Panc1 (cell line): ENCODE measurements around the gene CDSN. TPM values are rescaled to one million over a fixed set of nuclear protein-coding genes. Genes with fewer than 3 reads are reported as not detected.

Source experiments
- ATAC-seq: fragments of 200-7000 bp; cut with Tn5 transposase; 2 replicates; pipeline ENCODE4 v1.9.1; 2020; ENCODE audit warnings: mild to moderate bottlenecking, moderate library complexity
- BruUV-seq: library from RNA; stranded (reverse); fragments of 400-500 nt; replicated peaks from 2 replicates; lab custom pipeline; 2021; lab: Mats Ljungman, UMichigan
- CTCF ChIA-PET: fragments of 300-600 bp; sonication (Branson Sonifier 250); formaldehyde crosslinking; loops from one replicate; lab custom pipeline; 2022; ENCODE audit warnings: antibody characterized with exemption; lab: Charles Lee
- POLR2A ChIA-PET: fragments of 300-600 bp; sonication (Branson Sonifier 250); formaldehyde crosslinking; loops from one replicate; lab custom pipeline; 2022; ENCODE audit warnings: antibody characterized with exemption; lab: Charles Lee
- DNase-seq: peaks from one replicate; pipeline ENCODE4 v3.0.0-alpha.2; 2010; ENCODE audit warnings: low read depth, low spot score
- H3K27ac ChIP-seq: 2 replicates; pipeline ENCODE4 v1.5.1; 2011; ENCODE audit warnings: mild to moderate bottlenecking, low read length, inconsistent platforms
- H3K27me3 ChIP-seq: fragments of 200-500 bp; sonication (Bioruptor generic); 2 replicates; pipeline ENCODE4 v1.6.0; 2014; ENCODE audit warnings: low read length, inconsistent platforms; ENCODE audit not compliant: control insufficient read depth, insufficient read depth
- H3K36me3 ChIP-seq: fragments of 200-500 bp; sonication (Bioruptor generic); 2 replicates; pipeline ENCODE4 v1.5.1; 2014; ENCODE audit warnings: inconsistent platforms, mild to moderate bottlenecking, low read length, moderate library complexity; ENCODE audit not compliant: control insufficient read depth, insufficient read depth
- H3K4me1 ChIP-seq: 2 replicates; pipeline ENCODE4 v1.5.1; 2011; ENCODE audit warnings: inconsistent platforms, mild to moderate bottlenecking, low read length, moderate library complexity; ENCODE audit not compliant: control insufficient read depth, insufficient read depth
- H3K4me3 ChIP-seq, 2 experiments: 2 replicates each; pipeline ENCODE4 v1.5.1; 2011 to 2012; ENCODE audit warnings: low read depth in 2 of 2, low read length in 2 of 2, mild to moderate bottlenecking in 2 of 2, inconsistent platforms in 1 of 2, moderate library complexity in 1 of 2
- H3K9me3 ChIP-seq: fragments of 200-500 bp; sonication (Bioruptor generic); 2 replicates; pipeline ENCODE4 v1.5.1; 2014; ENCODE audit warnings: low read depth, mild to moderate bottlenecking, inconsistent platforms, low read length, moderate library complexity; ENCODE audit not compliant: control insufficient read depth, insufficient read depth
- POLR2AphosphoS5 ChIP-seq: IDR thresholded peaks from 2 replicates; pipeline ENCODE4 v1.6.1; 2012; ENCODE audit warnings: mild to moderate bottlenecking, low read depth, low read length, moderate library complexity
- SIN3A ChIP-seq: IDR thresholded peaks from 2 replicates; pipeline ENCODE4 v1.6.1; 2012; ENCODE audit warnings: low read depth, mild to moderate bottlenecking, low read length, moderate library complexity, borderline replicate concordance; ENCODE audit not compliant: insufficient read depth
- TCF7L2 ChIP-seq: IDR thresholded peaks from 2 replicates; pipeline ENCODE4 v1.6.1; 2011; ENCODE audit warnings: mild to moderate bottlenecking, low read depth, low read length, inconsistent platforms
- in situ Hi-C: cut with HindIII; loops from 2 replicates; pipeline ENCODE4 v1.10.0; 2016; ENCODE audit warnings: low sequenced_read_pairs, low pct_unique_long_range_greater_than_20kb
- intact Hi-C: fragments of 100-400 bp; cut with micrococcal nuclease; formaldehyde crosslinking; loops from one replicate; pipeline ENCODE4 v1.10.0; 2022; ENCODE audit not compliant: unreplicated experiment
- total RNA-seq: library from RNA; stranded (reverse); gene quantifications from one replicate; pipeline ENCODE4 v1.2.1, GENCODE V29; 2021; ENCODE audit not compliant: unreplicated experiment
- TF ChIP-seq, protein P1 (sequence below): fragments of 450-650 bp; IDR thresholded peaks from 2 replicates; pipeline ENCODE4 v1.5.1; 2017; ENCODE audit warnings: mild to moderate bottlenecking
- TF ChIP-seq, protein P2 (sequence below), 2 experiments: IDR thresholded peaks; 2 replicates each; pipeline ENCODE4 v1.6.1; 2011 to 2012; ENCODE audit warnings: low read depth in 2 of 2, control low read depth in 1 of 2, low read length in 1 of 2, mild to moderate bottlenecking in 1 of 2, moderate library complexity in 1 of 2; ENCODE audit not compliant: insufficient read depth in 1 of 2

CDSN gene
- total RNA-seq, 1 experiment from 2014 or later: not detected

DNA sequence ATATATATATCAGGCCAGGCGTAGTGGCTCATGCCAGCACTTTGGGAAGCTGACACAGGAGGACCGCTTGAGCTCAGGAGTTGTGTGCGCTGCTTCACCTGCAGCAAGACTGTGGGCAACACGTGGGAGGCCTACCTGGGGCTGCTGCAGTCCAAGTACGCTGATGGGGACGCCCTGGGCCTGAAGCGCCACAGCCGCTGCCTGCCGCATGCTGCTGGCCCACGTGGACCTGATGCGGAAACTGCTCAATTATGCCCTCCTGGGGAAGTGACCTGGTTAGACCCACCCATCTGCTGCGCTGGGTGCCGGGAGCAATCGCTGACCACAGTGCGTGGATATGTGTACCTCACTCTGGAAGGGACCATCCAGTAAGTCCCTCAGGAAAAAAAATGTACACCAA, 20.4 kb upstream of the CDSN start:
- intact Hi-C loops: no loop called here
- CTCF ChIA-PET: no interaction called here

DNA sequence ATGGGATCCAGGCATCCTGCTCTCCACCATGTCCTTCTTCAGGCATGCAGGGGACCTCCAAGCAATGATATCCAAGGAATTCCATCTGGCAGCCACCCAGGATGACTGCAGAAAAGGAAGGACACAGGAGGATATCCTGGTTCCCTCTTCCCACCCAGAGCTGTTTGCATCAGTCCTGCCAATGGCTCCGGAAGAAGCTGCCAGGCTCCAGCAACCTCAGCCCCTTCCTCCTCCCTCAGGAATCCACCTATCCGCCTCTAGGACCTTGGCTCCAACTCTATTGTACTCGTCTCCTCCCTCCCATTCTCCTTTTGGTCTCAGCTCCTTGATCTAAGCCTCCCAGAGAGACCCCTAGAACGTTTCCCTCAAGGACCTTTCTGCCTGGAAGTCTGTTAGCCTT, 19.4 kb upstream of the CDSN start:
- intact Hi-C loops (loop anchor here (5.0 kb wide), 1 partner anchor 228 kb away; no protein-coding TSS in a partner anchor), in situ Hi-C loops (no loop called here)
- Histone ChIP-seq H3K9me3 (no peaks in the 10 kb centered on the region), H3K4me1 (no peaks in the 10 kb centered on the region), H3K36me3 (no peaks in the 10 kb centered on the region), H3K4me3 (no peak overlapping the region), H3K27me3 (no peaks in the 10 kb centered on the region), H3K27ac (no peak overlapping the region)
- ATAC-seq: no peak
- ChIA-PET CTCF (interaction anchor here (0.5 kb wide), 1 partner anchor 226 kb away, joined by 3 read pairs; no protein-coding TSS in a partner anchor), POLR2A (interaction anchor here (0.6 kb wide), 1 partner anchor 24 kb away, joined by 3 read pairs; no protein-coding TSS in a partner anchor)
- TF ChIP-seq, protein P1, sequence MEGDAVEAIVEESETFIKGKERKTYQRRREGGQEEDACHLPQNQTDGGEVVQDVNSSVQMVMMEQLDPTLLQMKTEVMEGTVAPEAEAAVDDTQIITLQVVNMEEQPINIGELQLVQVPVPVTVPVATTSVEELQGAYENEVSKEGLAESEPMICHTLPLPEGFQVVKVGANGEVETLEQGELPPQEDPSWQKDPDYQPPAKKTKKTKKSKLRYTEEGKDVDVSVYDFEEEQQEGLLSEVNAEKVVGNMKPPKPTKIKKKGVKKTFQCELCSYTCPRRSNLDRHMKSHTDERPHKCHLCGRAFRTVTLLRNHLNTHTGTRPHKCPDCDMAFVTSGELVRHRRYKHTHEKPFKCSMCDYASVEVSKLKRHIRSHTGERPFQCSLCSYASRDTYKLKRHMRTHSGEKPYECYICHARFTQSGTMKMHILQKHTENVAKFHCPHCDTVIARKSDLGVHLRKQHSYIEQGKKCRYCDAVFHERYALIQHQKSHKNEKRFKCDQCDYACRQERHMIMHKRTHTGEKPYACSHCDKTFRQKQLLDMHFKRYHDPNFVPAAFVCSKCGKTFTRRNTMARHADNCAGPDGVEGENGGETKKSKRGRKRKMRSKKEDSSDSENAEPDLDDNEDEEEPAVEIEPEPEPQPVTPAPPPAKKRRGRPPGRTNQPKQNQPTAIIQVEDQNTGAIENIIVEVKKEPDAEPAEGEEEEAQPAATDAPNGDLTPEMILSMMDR: no peak
- TF ChIP-seq TCF7L2: no peak
- no TSS peak for BruUV-seq
- no peak for DNase-seq

More for the DNA sequence above, 20.4 kb upstream of the CDSN start:
- H3K27me3 ChIP-seq: no peaks in the 10 kb centered on the region
- BruUV-seq: no TSS peak
- H3K27ac ChIP-seq: no peak overlapping the region
- POLR2A ChIA-PET: no interaction called here
- no peaks in the 10 kb centered on the region for H3K9me3 ChIP-seq
- H3K4me3 ChIP-seq: no peak overlapping the region
- in situ Hi-C loops: no loop called here
- no peak for DNase-seq
- H3K36me3 ChIP-seq: 0 out of 2 replicates have a peak, but pooled peaks cover 2% of the 10 kb centered on the region
- no peak for ATAC-seq
- TF ChIP-seq, protein P2, sequence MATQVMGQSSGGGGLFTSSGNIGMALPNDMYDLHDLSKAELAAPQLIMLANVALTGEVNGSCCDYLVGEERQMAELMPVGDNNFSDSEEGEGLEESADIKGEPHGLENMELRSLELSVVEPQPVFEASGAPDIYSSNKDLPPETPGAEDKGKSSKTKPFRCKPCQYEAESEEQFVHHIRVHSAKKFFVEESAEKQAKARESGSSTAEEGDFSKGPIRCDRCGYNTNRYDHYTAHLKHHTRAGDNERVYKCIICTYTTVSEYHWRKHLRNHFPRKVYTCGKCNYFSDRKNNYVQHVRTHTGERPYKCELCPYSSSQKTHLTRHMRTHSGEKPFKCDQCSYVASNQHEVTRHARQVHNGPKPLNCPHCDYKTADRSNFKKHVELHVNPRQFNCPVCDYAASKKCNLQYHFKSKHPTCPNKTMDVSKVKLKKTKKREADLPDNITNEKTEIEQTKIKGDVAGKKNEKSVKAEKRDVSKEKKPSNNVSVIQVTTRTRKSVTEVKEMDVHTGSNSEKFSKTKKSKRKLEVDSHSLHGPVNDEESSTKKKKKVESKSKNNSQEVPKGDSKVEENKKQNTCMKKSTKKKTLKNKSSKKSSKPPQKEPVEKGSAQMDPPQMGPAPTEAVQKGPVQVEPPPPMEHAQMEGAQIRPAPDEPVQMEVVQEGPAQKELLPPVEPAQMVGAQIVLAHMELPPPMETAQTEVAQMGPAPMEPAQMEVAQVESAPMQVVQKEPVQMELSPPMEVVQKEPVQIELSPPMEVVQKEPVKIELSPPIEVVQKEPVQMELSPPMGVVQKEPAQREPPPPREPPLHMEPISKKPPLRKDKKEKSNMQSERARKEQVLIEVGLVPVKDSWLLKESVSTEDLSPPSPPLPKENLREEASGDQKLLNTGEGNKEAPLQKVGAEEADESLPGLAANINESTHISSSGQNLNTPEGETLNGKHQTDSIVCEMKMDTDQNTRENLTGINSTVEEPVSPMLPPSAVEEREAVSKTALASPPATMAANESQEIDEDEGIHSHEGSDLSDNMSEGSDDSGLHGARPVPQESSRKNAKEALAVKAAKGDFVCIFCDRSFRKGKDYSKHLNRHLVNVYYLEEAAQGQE (IDR thresholded peaks at IDR 0.05; ENCODE audit: insufficient read depth in 1 of 2, low read depth in 2 of 2, low read length in 1 of 2): no peak
- TF ChIP-seq SIN3A (no peak), POLR2AphosphoS5 (no peak), TCF7L2 (no peak)
- TF ChIP-seq, protein P1: no peak
- no peaks in the 10 kb centered on the region for H3K4me1 ChIP-seq
